Right forelimb (tissue), 1 donor: ENCODE results near the gene LDHA.
"Not testable (repeated sequence)": the region's sequence is repeated elsewhere in the genome, so short reads cannot be mapped to it uniquely, and the experiment has no call there.

ENCODE experiments used
- DNase-seq: peaks from one replicate; pipeline ENCODE4 v3.0.0-alpha.2; 2018

The LDHA gene

DNA sequence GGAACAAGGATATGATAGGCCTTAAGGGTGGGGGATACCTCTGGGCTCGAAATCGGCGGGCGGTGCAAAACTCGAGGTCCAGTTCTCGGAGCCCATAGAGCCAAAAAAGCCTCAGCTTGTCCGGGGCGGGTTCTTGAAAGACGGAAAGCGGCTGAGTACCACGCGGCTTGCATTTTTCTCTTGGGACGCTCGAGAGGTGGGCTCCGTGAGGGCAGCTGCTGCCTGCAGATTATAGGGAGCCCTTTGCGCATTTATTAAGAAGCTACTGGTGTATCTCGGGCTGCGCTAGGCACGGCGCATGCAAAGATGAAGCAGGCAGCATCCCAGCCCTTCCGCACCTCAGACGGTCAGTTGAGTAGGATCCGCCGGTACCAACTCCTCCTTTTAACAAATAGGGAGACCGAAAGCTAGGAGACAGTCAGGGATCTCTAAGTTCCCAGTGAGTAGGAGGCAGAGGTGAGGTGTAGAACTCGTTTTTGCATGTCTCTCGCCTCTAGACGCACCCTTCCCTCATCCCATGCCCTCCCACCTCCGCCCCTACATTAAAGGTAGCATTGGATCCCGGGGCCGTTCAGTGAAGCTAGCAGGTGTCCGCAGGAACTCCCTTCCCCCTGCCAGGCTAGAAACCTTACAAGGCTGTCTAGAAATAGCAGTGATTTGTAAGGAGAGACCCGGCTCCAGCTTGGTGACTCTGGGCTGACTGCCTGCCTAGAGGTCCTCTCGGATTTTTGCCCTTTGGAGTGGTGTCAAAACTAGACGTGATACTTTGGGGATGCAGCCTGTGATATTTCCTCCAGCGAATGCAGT is 768 bp downstream of the LDHA start:
- no peak for DNase-seq

DNA sequence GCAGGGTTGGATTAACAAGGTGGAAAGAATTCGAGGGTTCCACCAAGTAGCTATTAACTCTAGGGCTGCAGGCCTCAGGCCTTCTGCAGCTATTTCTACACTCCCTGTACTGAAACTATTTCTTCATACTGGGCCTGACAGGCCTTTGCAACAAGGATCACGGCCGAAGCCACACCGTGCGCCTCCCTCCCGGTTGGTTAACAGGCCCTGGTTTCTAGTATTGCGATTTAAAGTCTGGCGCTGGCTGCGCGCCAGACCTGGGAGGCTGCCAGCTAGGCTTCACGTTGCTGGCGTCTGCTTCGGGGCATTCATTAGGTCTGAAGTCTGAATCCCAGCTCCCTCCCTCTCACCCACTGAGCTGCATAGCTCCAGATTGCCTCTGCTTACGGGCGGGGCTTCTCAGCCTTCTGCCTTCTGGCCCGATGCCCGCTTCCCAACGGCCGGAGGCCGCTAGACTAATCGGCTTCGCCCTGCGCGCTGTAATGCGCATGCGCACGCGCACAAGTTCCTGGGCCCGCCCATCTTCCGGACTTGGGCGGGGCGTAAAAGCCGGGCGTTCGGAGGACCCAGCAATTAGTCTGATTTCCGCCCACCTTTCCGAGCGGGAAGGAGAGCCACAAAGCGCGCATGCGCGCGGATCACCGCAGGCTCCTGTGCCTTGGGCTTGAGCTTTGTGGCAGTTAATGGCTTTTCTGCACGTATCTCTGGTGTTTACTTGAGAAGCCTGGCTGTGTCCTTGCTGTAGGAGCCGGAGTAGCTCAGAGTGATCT is 1.6 kb downstream of the LDHA start:
- DNase-seq: peak; percentile 97

DNA sequence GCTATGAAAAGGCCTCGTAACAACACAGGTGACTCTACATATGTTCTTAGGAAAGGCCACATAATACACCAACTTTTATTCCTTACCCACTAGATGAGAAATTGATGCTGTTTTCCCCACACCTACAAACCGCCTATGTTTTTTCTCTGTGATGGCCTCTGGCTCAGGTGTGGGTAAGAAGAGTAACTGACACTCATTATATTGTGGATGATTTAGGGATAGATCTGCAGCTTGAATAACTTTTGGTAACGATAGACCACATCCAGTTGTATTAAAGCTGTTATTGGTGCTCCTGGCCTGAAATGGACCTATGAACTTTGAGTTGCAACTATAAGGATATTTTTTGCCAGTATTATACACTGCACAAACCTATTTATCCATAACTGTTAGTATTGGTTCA is 3.6 kb downstream of the LDHA start:
- DNase-seq: no peak

- DNase-seq: not testable (repeated sequence)
These were observed 6.7 kb downstream of the LDHA start for GRCh38 chr11:18401077-18401476.

DNA sequence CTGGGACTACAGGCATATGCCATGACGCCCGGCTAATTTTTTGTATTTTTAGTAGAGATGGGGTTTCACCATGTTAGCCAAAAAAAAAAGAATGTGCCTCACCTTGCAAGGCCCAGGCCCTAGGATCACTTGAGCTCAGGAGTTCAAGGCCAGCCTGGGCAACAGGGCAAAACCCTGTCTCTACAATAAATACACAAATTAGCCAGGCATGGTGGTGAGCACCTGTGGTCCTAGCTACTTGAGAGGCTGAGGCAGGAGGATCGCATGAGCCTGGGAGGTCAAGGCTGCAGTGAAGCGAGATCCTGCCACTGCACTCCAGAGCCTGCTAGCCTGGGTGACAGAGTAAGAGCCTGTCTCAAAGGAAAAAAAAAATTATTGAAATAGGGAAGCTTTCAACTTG is 9.7 kb downstream of the LDHA start:
- DNase-seq: no peak

DNA sequence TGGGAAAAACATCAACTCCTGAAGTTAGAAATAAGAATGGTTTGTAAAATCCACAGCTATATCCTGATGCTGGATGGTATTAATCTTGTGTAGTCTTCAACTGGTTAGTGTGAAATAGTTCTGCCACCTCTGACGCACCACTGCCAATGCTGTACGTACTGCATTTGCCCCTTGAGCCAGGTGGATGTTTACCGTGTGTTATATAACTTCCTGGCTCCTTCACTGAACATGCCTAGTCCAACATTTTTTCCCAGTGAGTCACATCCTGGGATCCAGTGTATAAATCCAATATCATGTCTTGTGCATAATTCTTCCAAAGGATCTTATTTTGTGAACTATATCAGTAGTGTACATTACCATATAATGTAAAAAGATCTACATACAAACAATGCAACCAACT is 13.0 kb downstream of the LDHA start:
- not testable (repeated sequence) for DNase-seq

DNA sequence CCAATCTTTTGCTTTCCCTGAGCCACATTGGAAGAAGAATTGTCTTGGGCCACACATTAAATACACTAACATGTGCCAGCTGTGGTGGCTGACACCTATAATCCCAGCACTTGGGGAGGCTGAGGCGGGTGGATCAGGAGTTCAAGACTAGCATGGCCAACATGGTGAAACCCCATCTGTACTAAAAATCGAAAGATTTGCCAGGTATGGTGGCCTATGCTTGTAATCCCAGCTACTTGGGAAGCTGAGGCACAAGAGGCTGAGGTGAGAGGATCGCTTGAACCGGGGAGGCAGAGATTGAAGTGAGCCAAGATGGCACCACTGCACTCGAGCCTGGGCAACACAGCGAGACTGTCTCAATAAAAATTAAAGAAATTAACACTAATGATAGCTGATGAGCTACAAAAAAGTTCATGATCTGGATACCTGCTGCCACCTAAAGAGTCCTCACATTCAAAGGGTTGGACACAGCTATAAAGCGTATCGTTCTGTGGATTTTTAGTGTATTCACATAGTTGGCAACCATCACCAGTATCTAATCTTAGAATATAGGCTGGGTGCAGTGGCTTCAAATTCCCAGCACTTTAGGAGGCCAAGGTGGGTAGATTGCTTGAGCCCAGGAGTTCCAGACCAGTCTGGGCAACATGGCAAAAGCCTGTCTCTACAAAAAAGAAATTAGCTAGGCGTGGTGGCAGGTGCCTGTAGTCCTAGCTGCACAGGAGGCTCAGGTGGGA is 14.4 kb downstream of the LDHA start:
- no peak for DNase-seq

- no peak for DNase-seq
These were observed 22.1 kb downstream of the LDHA start for GRCh38 chr11:18416459-18416858.

- DNase-seq: no peak
These were observed 24.7 kb downstream of the LDHA start for GRCh38 chr11:18419040-18419439.

DNA sequence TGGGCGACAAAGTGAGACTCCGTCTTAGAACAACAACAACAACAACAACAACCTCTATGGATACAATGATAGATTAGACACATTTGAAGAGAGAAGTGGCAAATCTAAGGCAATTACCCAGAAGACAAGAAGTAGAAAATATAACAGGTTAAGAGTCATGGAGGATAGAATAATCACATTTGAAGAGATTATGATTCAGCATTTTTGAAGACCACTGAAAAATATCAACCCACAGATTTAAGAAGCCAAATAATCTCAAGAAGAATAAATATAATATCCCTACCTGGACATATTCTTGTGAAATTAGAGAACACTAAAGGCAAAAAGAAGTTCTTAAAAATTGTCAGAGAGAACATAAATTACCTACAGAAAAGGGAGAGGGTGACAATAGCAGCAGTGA is 25.7 kb downstream of the LDHA start:
- no peak for DNase-seq

- DNase-seq: no peak
These were observed 32.9 kb downstream of the LDHA start for GRCh38 chr11:18427240-18427639.

DNA sequence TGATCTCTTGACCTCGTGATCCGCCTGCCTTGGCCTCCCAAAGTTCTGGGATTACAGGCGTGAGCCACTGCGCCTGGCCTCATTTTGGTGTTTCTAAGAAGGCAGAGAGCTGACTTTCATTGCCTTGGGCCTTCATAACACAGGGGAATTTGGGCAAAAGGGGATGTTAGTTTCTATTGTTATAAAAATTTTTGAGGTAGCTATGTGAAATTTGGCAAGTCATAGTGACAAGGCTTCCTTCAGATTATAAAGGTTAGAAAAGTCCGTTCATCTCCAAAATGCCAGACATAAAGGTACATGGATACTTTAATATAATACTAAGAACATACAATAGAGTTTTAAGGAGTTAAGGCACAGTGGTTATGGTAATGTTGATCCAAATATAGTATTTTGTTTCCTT is 35.0 kb downstream of the LDHA start:
- no peak for DNase-seq

- no peak for DNase-seq
These were observed 44.3 kb downstream of the LDHA start for GRCh38 chr11:18438691-18439090.

DNA sequence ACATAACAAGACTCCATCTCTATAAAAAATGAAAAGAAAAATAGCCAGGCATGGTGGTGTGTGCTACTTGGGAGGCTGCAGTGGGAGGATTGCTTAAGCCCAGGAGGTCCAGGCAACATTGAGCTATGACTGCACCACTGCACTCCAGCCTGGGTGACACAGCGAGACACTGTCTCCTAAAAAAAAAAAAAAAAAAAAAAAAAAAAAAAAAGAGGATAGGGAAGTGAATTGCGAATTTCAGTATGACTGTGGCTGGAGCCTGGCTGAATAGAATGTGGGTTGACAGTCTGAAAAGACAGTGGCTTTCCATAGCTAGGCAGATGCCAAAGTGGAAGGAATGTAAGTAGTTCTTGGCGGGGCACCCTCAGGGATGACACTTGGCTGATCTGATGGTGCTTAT is 54.9 kb downstream of the LDHA start:
- DNase-seq: no peak

DNA sequence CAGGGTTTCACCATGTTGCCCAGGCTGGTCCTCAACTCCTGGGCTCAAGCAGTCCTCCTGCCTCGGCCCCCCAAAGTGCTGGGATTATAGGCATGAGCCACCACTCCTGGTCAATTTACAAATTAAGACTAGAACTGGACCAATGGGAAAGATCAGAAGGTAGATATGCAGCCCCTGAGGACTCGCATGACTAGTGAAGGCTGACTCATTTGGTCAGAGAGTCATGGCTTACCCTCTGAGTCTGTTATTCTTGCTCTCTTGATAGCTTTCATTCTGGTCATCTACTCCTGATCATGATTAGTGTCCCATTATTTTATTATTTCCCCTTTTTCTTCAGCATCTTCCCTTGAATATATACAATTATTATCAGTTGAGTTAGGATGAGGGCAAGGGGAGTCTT is 58.6 kb downstream of the LDHA start:
- DNase-seq: no peak

- DNase-seq: no peak
These were observed 61.5 kb downstream of the LDHA start, which contains the start of gene LDHAL6A for GRCh38 chr11:18455686-18456372. LDHAL6A (plus strand) TSS chr11:18455856; CDS start chr11:18456681, 825 bp downstream.

- DNase-seq: no peak
These were observed 63.1 kb downstream of the LDHA start for GRCh38 chr11:18457450-18457849.
